Activated CD8-positive, alpha-beta memory T cell treated with anti-CD3 and anti-CD28 coated beads, Interleukin-2, amount 50 U/mL, for 4 hours (primary cell): Measurements from ENCODE around the gene CACNB2.
"Not testable (repeated sequence)": the region's sequence is repeated elsewhere in the genome, so short reads cannot be mapped to it uniquely, and the experiment has no call there.

Source experiments
- DNase-seq: peaks from one replicate; pipeline ENCODE4 v3.0.0-alpha.2; 2020

CACNB2 gene

DNA sequence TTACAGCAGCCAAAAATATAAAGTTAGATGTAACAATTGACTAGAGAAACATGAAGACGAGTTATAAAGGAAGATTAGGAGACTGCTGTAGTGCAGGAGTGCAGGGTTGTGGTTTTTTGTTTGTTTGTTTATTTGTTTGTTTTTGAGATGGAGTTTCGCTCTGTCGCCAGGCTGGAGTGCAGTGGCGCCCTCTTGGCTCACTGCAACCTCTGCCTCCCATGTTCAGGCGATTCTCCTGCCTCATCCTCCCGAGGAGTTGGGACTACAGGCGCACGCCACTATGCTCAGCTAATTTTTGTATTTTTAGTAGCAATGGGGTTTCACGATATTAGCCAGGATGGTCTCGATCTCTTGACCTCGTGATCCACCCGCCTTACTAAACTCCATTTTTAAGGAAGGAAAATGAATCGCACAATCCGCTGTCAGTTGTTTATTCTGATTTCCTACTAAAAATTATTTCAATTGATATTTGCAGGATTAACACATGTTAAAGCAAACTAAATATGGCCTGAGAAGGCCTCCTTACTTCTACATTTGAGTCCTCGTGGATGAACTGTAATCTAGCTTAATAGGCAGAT lies 277.8 kb downstream of the CACNB2 start:
- no peak for DNase-seq

DNA sequence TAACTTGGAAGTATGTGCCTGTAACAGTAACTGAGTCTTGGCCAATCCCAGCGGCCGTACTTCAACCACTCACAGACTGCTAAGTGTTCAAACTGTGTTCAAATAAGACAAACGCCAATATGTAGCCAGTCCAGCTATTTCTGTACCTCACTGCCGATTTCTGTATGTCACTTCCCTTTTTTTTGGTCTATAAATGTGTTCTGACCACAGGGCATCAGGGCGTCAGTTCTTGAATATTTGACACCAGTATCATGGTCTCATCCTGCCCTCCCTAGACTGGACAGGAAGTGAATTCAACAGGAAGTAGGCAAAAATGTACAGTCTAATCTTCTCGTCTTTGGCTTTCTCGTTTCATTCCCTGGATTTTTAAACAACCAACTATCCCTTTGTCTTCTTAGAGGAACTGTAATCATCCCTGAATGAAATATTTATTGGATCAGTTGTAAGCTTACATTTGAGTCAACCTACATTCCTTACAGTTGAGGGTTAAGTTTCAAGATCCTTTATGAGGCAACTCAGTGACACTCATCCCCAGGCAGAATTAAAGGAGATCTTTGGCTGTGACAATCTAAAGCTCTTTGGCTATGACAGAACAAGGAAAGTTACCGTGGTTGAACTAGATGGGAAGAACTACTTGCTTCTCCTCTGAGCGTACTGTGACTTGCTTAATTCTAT lies 278.5 kb downstream of the CACNB2 start:
- no peak for DNase-seq

DNA sequence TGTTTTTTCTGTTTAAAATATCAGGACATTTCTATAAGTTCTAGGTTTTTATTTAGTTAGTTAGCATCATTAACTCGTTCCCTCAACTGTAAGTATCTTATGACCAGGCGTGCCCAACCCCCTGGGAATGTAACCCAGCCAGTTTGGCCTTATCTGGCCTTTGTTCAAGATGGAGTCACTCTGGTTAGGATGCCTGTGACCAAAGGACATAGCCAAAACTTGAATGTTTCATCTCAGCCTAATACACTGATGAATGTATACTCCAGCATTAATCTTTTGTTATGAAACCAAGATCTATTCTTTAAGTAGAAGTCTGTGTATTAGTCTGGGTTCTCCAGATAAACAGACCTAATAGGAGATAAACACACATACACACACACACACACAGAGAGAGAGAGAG lies 279.7 kb downstream of the CACNB2 start:
- no peak for DNase-seq

DNA sequence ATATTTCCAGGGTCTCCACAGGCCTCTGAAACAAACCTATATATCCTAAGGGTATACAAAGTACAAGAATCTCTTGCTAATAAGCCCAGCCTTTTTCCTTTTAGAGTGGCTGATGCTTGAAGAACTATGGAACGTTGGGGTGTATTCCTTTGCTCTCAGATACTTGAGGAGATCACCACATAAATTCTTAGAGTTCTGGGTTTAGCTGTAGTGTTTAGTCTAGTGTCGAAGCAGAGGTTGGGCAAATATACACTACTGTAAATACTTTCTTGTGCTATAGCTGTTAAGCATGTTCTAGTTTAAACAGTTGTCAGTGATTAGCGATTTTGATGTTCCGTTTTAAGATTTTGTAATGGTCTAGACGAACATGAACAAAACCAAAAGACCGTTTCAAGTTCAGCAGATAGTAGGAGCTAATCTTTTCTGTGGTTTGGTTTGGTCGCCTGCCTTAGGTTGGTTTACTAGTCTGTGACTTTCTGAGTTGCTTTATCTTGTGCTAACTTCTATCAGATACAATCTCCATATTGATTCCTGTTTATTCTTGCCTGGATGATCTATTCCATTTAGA lies 281.6 kb downstream of the CACNB2 start:
- DNase-seq, result no peak

DNA sequence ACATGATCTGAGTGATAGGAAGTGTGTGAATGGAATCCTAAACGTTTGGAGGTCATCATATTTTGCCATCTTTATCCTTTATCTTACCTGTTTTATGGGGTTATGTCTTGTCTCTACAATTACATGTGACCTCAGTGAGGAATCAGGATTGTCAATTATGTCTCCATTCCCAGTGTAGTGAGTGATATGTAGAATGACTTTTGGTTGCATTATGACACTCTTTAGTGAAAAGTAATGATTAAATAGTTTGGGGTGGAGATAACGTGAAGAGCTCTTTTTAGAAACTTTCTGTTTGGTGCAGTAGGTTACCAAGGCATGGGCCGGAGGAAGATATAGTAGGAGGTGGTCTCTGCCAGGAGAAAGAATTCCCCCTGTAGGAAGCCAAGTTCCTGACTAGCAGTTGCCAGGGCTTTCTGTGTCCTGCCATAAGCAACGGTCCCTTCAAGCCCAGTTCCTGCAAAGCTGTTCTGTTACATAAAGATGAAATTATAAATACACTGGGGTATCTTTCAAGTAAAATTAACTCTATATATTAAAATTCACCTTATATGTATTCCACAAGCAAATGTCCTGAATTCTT lies 282.9 kb downstream of the CACNB2 start:
- no peak for DNase-seq

- no peak for DNase-seq
These were observed 284.0 kb downstream of the CACNB2 start for GRCh38 chr10:18424200-18424599.

DNA sequence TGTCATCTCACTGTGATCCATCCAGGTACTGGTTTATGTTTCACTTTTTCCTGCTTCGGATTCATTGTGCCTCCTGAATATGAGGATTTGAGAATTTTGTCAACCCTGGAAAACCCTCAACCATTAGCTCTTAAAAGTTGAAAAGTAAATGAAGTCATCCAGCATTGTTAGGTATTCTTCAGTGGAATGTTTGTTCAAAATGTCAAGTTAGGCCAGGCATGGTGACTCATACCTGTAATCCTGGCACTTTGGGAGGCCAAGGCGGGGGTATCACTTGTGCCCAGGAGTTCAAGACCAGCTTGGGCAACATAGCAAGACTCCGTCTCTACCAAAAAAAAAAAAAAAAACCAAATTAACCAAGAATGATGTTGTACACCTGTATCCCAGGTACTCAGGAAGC lies 289.1 kb downstream of the CACNB2 start:
- DNase-seq, result no peak

GRCh38 chr10:18436902-18437301 lies 296.7 kb downstream of the CACNB2 start:
- DNase-seq, result no peak

GRCh38 chr10:18437486-18437885 lies 297.3 kb downstream of the CACNB2 start:
- no peak for DNase-seq

DNA sequence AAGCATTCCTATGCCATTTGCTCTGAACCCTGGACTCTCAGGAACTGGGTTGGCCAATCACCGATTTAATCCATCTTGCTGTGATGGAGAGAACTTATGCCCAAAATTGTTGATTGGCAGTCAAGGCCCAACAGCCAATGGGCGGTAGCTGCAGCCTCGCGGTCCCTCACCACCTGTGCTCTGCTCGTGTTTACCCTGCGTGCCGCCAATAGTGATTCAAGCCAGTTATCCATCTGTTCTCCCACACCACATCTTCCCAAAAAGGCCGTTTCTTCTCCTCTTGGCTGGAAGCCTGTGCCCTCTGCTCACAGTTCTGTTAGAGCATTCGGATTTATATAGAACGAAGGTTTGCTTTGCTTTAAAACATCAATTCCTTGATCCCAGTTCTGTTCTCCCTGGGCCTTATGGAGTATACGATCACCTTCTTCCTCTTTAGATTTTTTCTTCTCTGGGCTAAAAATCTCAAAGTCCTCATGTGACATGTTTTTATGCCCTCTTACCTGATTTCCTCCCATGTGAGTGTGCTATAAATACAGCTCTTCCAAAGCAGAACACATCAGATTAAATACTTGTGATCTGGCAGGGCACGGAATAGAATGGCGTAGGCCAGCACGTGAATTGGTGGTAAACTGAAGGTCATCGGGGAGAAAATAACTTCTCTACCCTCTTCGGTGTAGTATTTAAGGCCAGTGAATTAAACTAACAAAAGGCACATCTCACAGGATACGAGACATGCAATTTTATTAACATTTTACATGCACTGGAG lies 298.3 kb downstream of the CACNB2 start:
- DNase-seq, result no peak

DNA sequence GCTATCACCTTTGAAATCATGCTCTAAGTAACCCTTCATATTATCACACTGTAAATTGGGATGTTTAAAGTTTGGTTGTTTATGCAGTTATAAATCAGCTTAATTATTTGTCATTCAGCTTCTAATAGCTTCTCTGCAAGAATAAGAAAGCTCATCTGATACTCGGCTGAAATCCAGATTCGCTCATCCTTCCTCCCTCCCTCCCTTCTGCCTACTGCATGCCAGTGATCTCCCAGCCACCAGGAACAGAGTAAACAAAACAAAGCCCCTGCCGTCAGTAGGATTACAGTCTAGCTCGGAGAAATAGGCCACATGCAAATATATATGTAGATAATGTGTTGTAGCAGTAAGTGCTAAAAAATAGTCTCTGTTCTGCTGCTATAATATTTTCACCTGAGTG lies 299.4 kb downstream of the CACNB2 start:
- DNase-seq, result no peak

DNA sequence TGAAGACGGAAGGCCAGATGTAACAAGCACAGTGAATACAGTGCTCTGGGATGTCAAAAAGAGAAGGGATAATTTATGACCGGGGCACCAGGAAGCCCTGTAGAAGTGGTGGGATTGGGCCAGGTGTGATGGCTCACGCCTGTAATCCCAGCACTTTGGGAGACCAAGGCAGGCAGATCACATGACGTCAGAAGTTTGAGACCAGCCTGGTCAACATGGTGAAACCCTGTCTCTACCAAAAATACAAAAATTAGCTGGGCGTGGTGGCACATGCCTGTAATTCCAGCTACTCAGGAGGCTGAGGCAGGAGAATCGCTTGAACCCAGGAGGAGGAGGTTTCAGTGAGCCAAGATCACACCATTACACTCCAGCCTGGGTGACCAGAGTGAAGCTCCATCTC lies 305.4 kb downstream of the CACNB2 start:
- not testable (repeated sequence) for DNase-seq

GRCh38 chr10:18446205-18446604 lies 306.0 kb downstream of the CACNB2 start:
- DNase-seq, result no peak

DNA sequence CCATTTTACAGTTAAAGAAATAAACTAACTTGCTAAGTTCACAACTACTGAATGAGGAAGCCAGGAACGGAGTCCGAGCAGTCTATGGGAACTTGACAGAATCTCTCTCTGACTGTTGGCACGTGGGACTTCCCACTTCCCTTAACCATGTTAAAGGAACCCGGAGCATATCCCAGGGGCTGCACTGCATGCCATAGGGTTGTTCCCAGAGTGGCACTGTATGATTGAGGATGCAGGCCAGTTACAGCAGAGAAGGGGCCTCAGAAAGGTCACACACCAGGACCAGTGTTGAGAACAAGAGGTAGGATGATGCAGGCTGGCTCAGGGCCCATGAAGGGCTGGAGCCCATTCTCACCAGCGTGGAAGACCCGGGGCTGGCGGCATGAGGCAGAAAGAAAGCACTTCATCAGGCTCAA lies 309.4 kb downstream of the CACNB2 start:
- no peak for DNase-seq

GRCh38 chr10:18450298-18450697 lies 310.1 kb downstream of the CACNB2 start:
- DNase-seq, result no peak

- no peak for DNase-seq
These were observed 315.1 kb downstream of the CACNB2 start for GRCh38 chr10:18455086-18455884.

DNA sequence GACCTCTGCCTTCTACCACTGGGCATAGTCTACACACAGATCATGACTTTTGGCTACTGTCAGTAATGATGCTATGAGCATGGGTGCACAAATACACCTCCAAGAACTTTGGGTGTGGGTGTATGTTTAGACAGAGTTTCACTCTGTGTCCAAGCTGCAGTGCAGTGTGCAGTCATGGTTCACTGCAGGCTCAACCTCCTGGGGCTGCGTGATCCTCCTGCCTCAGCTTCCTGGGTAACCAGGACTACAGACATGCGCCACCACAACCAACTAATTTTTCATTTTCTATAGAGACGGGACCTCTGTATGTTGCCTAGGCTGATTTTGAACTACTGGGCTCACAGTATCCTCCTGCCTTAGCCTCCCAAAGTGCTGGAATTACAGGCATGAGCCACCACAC lies 316.8 kb downstream of the CACNB2 start:
- DNase-seq, result no peak

GRCh38 chr10:18460032-18460431 lies 319.8 kb downstream of the CACNB2 start:
- no peak for DNase-seq

DNA sequence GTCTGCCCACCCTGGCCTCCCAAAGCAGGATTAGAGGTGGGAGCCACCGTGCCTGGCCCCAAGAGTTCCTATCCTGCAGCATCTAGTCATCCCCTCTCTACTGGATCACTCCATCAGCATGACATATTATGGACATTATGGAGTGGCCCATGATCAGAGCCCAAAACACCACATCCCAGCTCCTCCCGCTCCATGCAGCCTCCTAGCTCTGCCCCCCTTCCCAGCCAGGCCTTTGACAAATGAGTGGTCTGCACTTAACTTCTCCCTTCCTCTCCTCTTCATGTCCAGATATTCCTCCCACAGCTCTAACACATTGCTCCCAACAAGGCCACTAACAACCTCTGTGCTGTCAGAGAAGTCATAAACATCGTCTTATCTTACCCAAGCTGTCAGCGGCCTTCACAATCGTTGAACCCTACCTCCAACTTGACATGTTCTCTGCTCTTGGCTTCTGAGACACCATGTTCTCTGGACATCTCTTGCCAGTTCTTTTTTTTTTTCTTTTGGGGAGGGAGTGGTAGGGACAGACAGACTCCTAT lies 323.5 kb downstream of the CACNB2 start:
- DNase-seq, result no peak

DNA sequence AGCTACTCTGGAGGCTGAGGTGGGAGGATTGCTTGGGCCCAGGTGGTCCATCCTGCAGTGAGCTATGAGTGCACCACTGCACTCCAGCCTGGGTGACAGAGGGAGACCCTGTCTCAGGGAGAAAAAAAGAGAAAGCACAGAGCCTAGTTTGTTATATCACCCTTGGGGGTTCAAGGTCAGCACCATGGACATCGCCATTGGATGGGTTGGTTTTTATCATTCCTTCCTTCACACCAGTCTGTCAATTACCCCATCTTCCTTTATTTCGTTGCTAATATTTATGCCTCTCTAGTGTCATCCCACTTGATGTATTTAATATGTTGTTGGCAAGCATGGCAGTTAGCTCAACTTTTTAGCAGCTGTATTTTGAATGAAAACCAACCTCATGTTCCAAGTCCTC lies 328.9 kb downstream of the CACNB2 start:
- no peak for DNase-seq

- no peak for DNase-seq
These were observed 332.8 kb downstream of the CACNB2 start for GRCh38 chr10:18472977-18473376.

GRCh38 chr10:18473424-18474117 lies 333.3 kb downstream of the CACNB2 start:
- no peak for DNase-seq
